T-helper 17 cell (primary cell): ENCODE measurements around the gene CNTN4. TPM values are rescaled to one million over a fixed set of nuclear protein-coding genes. Genes with fewer than 3 reads are reported as not detected.

ENCODE experiments used
- ATAC-seq: fragments of 150-1000 bp; cut with Tn5 transposase; 2 replicates; pipeline ENCODE4 v1.10.0; 2021; ENCODE audit warnings: mild to moderate bottlenecking, moderate library complexity
- DNase-seq, 3 donors: peaks; one replicate each; pipeline versions ENCODE4 v3.0.0 to v3.0.0-alpha.2; 2020 to 2021
- H3K9me3 ChIP-seq: one replicate; pipeline ENCODE4 v1.7.0; 2013; ENCODE audit warnings: low read length, mild to moderate bottlenecking; ENCODE audit not compliant: control insufficient read depth, poor library complexity, severe bottlenecking
- H3K27ac Mint-ChIP-seq: one replicate; pipeline ENCODE4 v1.8.0; 2022; ENCODE audit warnings: mild to moderate bottlenecking, moderate library complexity, mixed read lengths
- H3K27me3 Mint-ChIP-seq: one replicate; pipeline ENCODE4 v1.8.0; 2022; ENCODE audit warnings: mixed read lengths
- H3K36me3 Mint-ChIP-seq: one replicate; pipeline ENCODE4 v1.8.0; 2022; ENCODE audit warnings: low read depth, mixed read lengths
- H3K4me1 Mint-ChIP-seq: one replicate; pipeline ENCODE4 v1.8.0; 2022; ENCODE audit warnings: mild to moderate bottlenecking, mixed read lengths
- H3K4me3 Mint-ChIP-seq: one replicate; pipeline ENCODE4 v1.8.0; 2022; ENCODE audit warnings: mild to moderate bottlenecking, moderate library complexity, mixed read lengths
- total RNA-seq, 4 donors: library from RNA in 2 of 4; stranded (reverse) in 2 of 4; gene quantifications; one replicate each; pipeline ENCODE4 v1.2.3 and lab custom pipeline; 2022 to 2026

The CNTN4 gene
- total RNA-seq, 2 donors from 2014 or later, result not detected

DNA sequence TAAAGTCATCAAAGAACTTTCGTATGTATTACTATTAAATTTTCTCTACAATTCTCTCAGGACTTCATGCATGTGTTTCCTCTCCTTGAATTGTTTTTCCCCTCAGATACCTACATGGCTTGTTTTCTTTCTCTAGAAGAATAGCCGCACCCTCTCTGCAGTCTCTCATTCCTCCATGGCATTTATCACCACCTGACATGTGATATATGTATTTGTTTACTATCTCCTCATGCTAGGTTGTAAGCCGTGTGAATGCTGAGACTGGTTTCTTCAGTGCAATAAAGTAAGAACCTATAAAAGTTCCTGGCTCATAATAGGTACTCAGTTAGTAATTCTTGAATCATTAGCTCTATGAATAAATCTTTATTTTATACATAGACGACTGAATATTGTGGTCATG is 149.2 kb downstream of the CNTN4 start:
- H3K9me3 ChIP-seq, result no peaks in the 10 kb centered on the region
- no peaks in the 10 kb centered on the region for H3K27me3 Mint-ChIP-seq
- H3K27ac Mint-ChIP-seq, result no peak overlapping the region
- no peaks in the 10 kb centered on the region for H3K36me3 Mint-ChIP-seq
- no peak overlapping the region for H3K4me3 Mint-ChIP-seq
- no peak for ATAC-seq
- no peak for DNase-seq
- H3K4me1 Mint-ChIP-seq, result no peaks in the 10 kb centered on the region

GRCh38 chr3:2250783-2251182 is 152.1 kb downstream of the CNTN4 start:
- DNase-seq, result no peak
- no peak for ATAC-seq
- no peaks in the 10 kb centered on the region for H3K4me1 Mint-ChIP-seq
- H3K27ac Mint-ChIP-seq, result no peak overlapping the region
- no peaks in the 10 kb centered on the region for H3K36me3 Mint-ChIP-seq
- H3K27me3 Mint-ChIP-seq, result no peaks in the 10 kb centered on the region
- H3K9me3 ChIP-seq, result no peaks in the 10 kb centered on the region
- no peak overlapping the region for H3K4me3 Mint-ChIP-seq

DNA sequence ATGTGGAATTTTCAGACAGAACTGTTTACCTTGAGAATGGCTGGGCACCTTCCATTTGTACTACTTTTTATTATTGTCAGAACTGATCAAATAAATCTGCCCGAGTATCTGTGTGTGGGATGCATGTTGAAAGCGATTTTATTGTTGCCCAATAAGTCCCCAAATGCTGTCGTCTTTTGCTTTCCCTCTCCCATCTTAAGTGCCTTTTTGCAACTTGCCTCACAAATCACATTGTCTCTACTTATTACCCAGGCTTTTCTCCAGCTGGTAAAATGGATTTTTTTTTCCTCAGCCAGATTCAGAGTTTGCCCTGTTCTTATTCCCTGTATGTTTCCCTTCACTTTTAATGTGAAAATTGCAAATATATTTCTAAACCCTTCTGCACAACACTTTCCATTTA is 163.1 kb downstream of the CNTN4 start:
- ATAC-seq, result no peak
- Mint-ChIP-seq H3K4me1 (no peaks in the 10 kb centered on the region), H3K27me3 (no peaks in the 10 kb centered on the region), H3K36me3 (no peaks in the 10 kb centered on the region), H3K27ac (no peak overlapping the region), H3K4me3 (no peak overlapping the region)
- no peak for DNase-seq
- H3K9me3 ChIP-seq, result no peaks in the 10 kb centered on the region

DNA sequence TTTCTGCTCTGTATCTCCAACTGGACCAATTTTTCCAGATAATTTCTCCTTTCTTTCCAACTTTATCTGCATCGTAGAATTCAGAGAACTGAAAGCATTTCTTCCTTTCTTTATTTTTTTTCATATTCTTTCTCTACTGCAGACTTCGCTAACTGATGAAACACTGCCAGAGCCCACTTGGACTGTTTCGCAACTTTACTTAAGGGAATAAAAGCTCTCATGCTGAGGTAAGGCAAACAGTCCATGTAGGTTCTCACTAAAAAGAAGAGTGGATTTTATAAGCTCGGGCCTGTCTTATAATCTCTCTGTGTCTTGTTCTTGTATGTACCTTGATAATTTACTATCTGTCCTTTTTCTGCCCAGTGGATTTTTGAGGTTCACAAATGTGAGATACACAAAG is 163.5 kb downstream of the CNTN4 start:
- DNase-seq (no peak), ATAC-seq (no peak)
- H3K27me3 Mint-ChIP-seq, result no peaks in the 10 kb centered on the region
- no peaks in the 10 kb centered on the region for H3K36me3 Mint-ChIP-seq
- H3K9me3 ChIP-seq, result no peaks in the 10 kb centered on the region
- no peak overlapping the region for H3K27ac Mint-ChIP-seq
- no peaks in the 10 kb centered on the region for H3K4me1 Mint-ChIP-seq
- no peak overlapping the region for H3K4me3 Mint-ChIP-seq

DNA sequence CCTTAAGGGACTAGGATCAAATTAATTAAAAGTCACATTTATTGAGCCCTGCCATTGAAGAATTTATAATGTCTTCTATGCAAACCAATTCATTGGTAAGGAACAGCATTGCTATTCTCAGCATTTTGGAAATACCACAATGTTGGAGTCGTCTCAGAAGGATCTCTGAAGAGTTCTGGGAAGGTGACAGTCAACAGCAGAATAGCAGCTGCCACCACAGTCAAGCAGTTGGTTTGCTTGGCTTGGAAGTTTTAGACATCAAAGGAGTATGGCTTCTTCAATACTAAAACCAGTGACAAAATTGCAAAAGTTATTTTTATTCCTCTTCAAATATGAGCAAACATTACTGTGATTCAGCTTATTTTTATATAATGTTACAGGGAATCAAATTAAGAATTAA is 167.9 kb downstream of the CNTN4 start:
- DNase-seq (no peak), ATAC-seq (no peak)
- H3K9me3 ChIP-seq, result no peaks in the 10 kb centered on the region
- Mint-ChIP-seq H3K27me3 (no peaks in the 10 kb centered on the region), H3K27ac (no peak overlapping the region), H3K4me3 (no peak overlapping the region), H3K36me3 (no peaks in the 10 kb centered on the region), H3K4me1 (no peaks in the 10 kb centered on the region)

DNA sequence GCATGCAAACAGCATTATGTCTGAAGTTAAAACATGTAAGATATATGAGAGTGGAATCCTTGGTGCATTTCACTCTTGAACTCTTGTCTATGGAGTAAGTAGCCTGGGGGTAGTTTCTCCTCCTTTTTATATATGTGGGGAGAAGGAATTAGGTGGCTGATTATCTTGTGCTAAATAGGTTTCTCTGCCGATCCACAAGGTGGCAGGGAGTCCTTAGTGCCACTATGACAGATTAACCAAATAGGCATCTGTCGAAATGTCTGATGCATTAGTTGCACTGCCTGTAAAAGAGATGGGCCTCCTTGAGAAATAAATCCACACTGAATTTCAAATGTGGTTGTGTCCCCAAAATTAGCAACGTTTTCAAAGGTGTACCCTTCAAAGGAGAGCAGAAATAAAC is 170.1 kb downstream of the CNTN4 start:
- no peaks in the 10 kb centered on the region for H3K36me3 Mint-ChIP-seq
- no peak for ATAC-seq
- no peaks in the 10 kb centered on the region for H3K27me3 Mint-ChIP-seq
- no peak overlapping the region for H3K27ac Mint-ChIP-seq
- DNase-seq, result no peak
- H3K9me3 ChIP-seq, result no peaks in the 10 kb centered on the region
- H3K4me1 Mint-ChIP-seq, result no peaks in the 10 kb centered on the region
- no peak overlapping the region for H3K4me3 Mint-ChIP-seq

GRCh38 chr3:2274526-2274925 is 175.9 kb downstream of the CNTN4 start:
- no peak overlapping the region for H3K4me3 Mint-ChIP-seq
- no peak overlapping the region for H3K27ac Mint-ChIP-seq
- no peak for ATAC-seq
- DNase-seq, result no peak
- no peaks in the 10 kb centered on the region for H3K4me1 Mint-ChIP-seq
- no peaks in the 10 kb centered on the region for H3K36me3 Mint-ChIP-seq
- no peaks in the 10 kb centered on the region for H3K9me3 ChIP-seq
- no peaks in the 10 kb centered on the region for H3K27me3 Mint-ChIP-seq

DNA sequence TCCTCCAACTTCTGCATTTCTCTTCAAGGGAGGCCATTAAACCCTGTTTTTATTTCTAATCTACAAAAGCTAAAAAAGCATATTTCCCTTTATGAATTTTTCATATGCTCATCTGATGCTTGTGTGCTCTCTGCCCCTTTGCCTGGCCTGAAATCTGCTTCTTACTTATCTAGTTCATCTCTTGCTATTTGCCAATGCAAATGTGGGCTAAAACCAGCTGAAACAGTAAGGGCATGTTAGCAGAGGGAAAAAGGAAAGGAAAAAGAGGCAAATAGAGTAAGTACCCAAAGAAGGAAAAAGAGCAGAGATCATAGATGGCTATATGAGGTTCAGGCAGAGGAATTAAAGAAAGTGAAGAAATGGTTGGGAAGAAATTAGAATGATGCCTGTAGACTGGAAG is 185.2 kb downstream of the CNTN4 start:
- no peak overlapping the region for H3K4me3 Mint-ChIP-seq
- no peaks in the 10 kb centered on the region for H3K4me1 Mint-ChIP-seq
- no peaks in the 10 kb centered on the region for H3K36me3 Mint-ChIP-seq
- no peak for DNase-seq
- no peaks in the 10 kb centered on the region for H3K27me3 Mint-ChIP-seq
- no peaks in the 10 kb centered on the region for H3K9me3 ChIP-seq
- no peak overlapping the region for H3K27ac Mint-ChIP-seq
- no peak for ATAC-seq

- no peaks in the 10 kb centered on the region for H3K9me3 ChIP-seq
- DNase-seq, result no peak
- H3K4me1 Mint-ChIP-seq, result no peaks in the 10 kb centered on the region
- no peak for ATAC-seq
- H3K27ac Mint-ChIP-seq, result no peak overlapping the region
- no peaks in the 10 kb centered on the region for H3K27me3 Mint-ChIP-seq
- H3K36me3 Mint-ChIP-seq, result no peaks in the 10 kb centered on the region
- H3K4me3 Mint-ChIP-seq, result no peak overlapping the region
Observed at GRCh38 chr3:2300938-2301337, 202.3 kb downstream of the CNTN4 start.

DNA sequence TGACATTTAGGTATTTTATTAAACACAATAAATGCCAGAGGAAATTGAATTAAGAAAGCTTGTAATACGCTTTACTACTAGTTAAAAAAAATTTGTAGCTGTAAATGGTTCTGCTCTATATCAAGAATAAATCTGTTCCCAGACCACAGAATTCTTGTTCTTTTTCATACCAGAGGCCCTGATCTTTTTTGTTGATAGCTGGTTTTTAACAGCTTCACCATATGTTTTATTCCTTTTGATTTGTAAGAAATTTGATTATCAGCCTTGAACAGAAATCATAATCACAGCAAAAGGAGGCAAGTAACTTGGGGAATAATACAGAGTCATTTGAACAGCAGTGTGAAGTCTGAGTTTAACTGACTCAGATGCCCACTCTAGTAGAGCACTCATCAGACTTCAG is 202.7 kb downstream of the CNTN4 start:
- Mint-ChIP-seq H3K27me3 (no peaks in the 10 kb centered on the region), H3K27ac (no peak overlapping the region), H3K36me3 (no peaks in the 10 kb centered on the region), H3K4me1 (no peaks in the 10 kb centered on the region), H3K4me3 (no peak overlapping the region)
- ATAC-seq (no peak), DNase-seq (no peak)
- no peaks in the 10 kb centered on the region for H3K9me3 ChIP-seq

DNA sequence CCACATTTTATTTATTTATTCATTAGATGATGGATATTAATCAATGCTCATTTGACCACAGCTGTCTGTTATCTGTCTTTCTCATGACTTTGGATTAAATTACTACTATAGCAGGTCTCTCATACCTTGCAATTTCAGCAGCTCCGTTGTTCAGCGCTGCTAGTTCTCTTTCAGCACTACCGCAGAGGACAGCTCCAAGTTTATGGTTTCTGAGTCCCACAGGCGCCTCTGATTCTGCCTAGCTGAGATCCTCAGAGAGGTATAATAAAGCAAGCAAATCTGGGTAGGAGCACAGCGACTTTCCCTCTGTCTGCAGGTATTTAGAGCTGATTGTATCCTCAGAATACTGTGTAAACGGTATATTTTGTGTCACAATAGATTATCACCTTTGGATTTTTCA is 204.9 kb downstream of the CNTN4 start:
- ATAC-seq (no peak), DNase-seq (no peak)
- no peaks in the 10 kb centered on the region for H3K27me3 Mint-ChIP-seq
- no peak overlapping the region for H3K4me3 Mint-ChIP-seq
- no peaks in the 10 kb centered on the region for H3K36me3 Mint-ChIP-seq
- H3K27ac Mint-ChIP-seq, result no peak overlapping the region
- H3K4me1 Mint-ChIP-seq, result no peaks in the 10 kb centered on the region
- H3K9me3 ChIP-seq, result no peaks in the 10 kb centered on the region

DNA sequence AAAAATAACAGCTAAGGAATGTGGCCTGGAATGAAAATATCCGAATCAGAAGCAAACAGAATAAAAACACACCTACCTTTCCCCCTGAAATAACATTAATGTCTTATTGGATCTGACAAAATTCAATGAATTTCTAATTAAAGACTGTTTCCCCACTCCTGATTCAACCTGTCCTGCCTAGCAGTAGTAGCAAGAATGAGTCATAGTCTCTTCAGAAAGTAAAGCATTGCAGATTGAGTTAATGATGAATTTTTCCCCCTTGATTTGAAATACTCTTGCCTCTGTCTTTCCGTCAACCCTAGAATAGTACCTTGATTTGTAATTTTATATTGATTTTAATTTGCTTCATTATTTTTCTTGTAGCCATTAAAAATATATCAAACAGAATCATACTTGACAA is 212.4 kb downstream of the CNTN4 start:
- Mint-ChIP-seq H3K36me3 (no peaks in the 10 kb centered on the region), H3K4me1 (no peaks in the 10 kb centered on the region), H3K4me3 (no peak overlapping the region), H3K27me3 (no peaks in the 10 kb centered on the region), H3K27ac (no peak overlapping the region)
- no peak for ATAC-seq
- no peak for DNase-seq
- H3K9me3 ChIP-seq, result no peaks in the 10 kb centered on the region

GRCh38 chr3:2317521-2317920 is 218.9 kb downstream of the CNTN4 start:
- no peaks in the 10 kb centered on the region for H3K9me3 ChIP-seq
- no peak overlapping the region for H3K27ac Mint-ChIP-seq
- no peaks in the 10 kb centered on the region for H3K27me3 Mint-ChIP-seq
- H3K36me3 Mint-ChIP-seq, result no peaks in the 10 kb centered on the region
- no peaks in the 10 kb centered on the region for H3K4me1 Mint-ChIP-seq
- DNase-seq (no peak), ATAC-seq (no peak)
- no peak overlapping the region for H3K4me3 Mint-ChIP-seq

- ATAC-seq (no peak), DNase-seq (no peak)
- H3K27ac Mint-ChIP-seq, result no peak overlapping the region
- H3K4me3 Mint-ChIP-seq, result no peak overlapping the region
- H3K36me3 Mint-ChIP-seq, result no peaks in the 10 kb centered on the region
- no peaks in the 10 kb centered on the region for H3K4me1 Mint-ChIP-seq
- peaks cover 9% of the 10 kb centered on the region for H3K27me3 Mint-ChIP-seq
- no peaks in the 10 kb centered on the region for H3K9me3 ChIP-seq
Observed at GRCh38 chr3:2334921-2335320, 236.3 kb downstream of the CNTN4 start.
